OCI-LY1 (cell line): ENCODE data around the gene PSMD1.

Experiments used
- CTCF ChIP-seq: fragments of 200-600 bp; sonication (generic), shearing (Covaris generic); IDR thresholded peaks from 2 replicates; pipeline ENCODE4 v1.5.1; 2017; ENCODE audit warnings: mild to moderate bottlenecking, antibody characterized with exemption, low read length, moderate library complexity, mixed read lengths
- EZH2 ChIP-seq: fragments of 200-600 bp; sonication (generic), shearing (Covaris generic); IDR thresholded peaks from 2 replicates; pipeline ENCODE4 v1.8.0; 2017; ENCODE audit warnings: borderline replicate concordance, mixed run types, mild to moderate bottlenecking, antibody characterized with exemption, low read length, moderate library complexity, mixed read lengths

- TF ChIP-seq CTCF (no peak), EZH2 (no peak)
Measured at GRCh38 chr2:231132129-231132528, 75.5 kb downstream of the PSMD1 start.
